ENCODE data around the gene ZMIZ1.

The ZMIZ1 gene

GRCh38 chr10:79119306-79119705 is 50.5 kb downstream of the ZMIZ1 start:
- DNase-seq (ENCODE audit: low spot score), result no peak

GRCh38 chr10:79123547-79123963 is 54.8 kb downstream of the ZMIZ1 start:
- no peak for DNase-seq (ENCODE audit: low spot score)

GRCh38 chr10:79124066-79124465 is 55.3 kb downstream of the ZMIZ1 start:
- DNase-seq (ENCODE audit: low spot score), result no peak

- DNase-seq (ENCODE audit: low spot score), result no peak
These were observed 56.3 kb downstream of the ZMIZ1 start for GRCh38 chr10:79125092-79125491.

GRCh38 chr10:79126351-79127080 is 57.8 kb downstream of the ZMIZ1 start:
- no peak for DNase-seq (ENCODE audit: low spot score)

GRCh38 chr10:79127151-79127961 is 58.6 kb downstream of the ZMIZ1 start:
- no peak for DNase-seq (ENCODE audit: low spot score)

- DNase-seq (ENCODE audit: low spot score), result no peak
These were observed 59.6 kb downstream of the ZMIZ1 start for GRCh38 chr10:79128241-79128922.

GRCh38 chr10:79128923-79129305 is 60.1 kb downstream of the ZMIZ1 start:
- DNase-seq (ENCODE audit: low spot score), result no peak

- DNase-seq (ENCODE audit: low spot score), result no peak
These were observed 60.7 kb downstream of the ZMIZ1 start for GRCh38 chr10:79129361-79129997.

- DNase-seq (ENCODE audit: low spot score), result no peak
These were observed 61.5 kb downstream of the ZMIZ1 start for GRCh38 chr10:79130255-79130654.

- DNase-seq (ENCODE audit: low spot score), result no peak
These were observed 62.1 kb downstream of the ZMIZ1 start for GRCh38 chr10:79130846-79131245.

GRCh38 chr10:79131836-79132631 is 63.3 kb downstream of the ZMIZ1 start:
- DNase-seq (ENCODE audit: low spot score), result no peak

GRCh38 chr10:79132681-79133381 is 64.1 kb downstream of the ZMIZ1 start:
- no peak for DNase-seq (ENCODE audit: low spot score)

GRCh38 chr10:79133416-79133815 is 64.7 kb downstream of the ZMIZ1 start:
- no peak for DNase-seq (ENCODE audit: low spot score)

- no peak for DNase-seq (ENCODE audit: low spot score)
These were observed 67.0 kb downstream of the ZMIZ1 start for GRCh38 chr10:79135790-79136189.

- DNase-seq (ENCODE audit: low spot score), result no peak
These were observed 67.7 kb downstream of the ZMIZ1 start for GRCh38 chr10:79136236-79137005.

GRCh38 chr10:79137300-79137756 is 68.6 kb downstream of the ZMIZ1 start:
- no peak for DNase-seq (ENCODE audit: low spot score)

GRCh38 chr10:79137826-79138225 is 69.1 kb downstream of the ZMIZ1 start:
- DNase-seq (ENCODE audit: low spot score), result no peak

- no peak for DNase-seq (ENCODE audit: low spot score)
These were observed 69.8 kb downstream of the ZMIZ1 start for GRCh38 chr10:79138449-79139123.

Data from D341Med (cell line).